Liver (tissue), 9 donors: Measurements from ENCODE around the gene CRACDL. TPM values are rescaled to one million over a fixed set of nuclear protein-coding genes. Genes with fewer than 3 reads are reported as not detected.
"Not testable (repeated sequence)": the region's sequence is repeated elsewhere in the genome, so short reads cannot be mapped to it uniquely, and the experiment has no call there.

Experiments used
- DNase-seq: peaks from one replicate; pipeline ENCODE4 v3.0.0-alpha.2; 2017; ENCODE audit warnings: low spot score
- H3K27ac ChIP-seq, 2 donors: one replicate each; pipeline ENCODE4 v1.7.0; 2013; ENCODE audit warnings: inconsistent platforms in 2 of 2, low read length in 2 of 2, control low read depth in 1 of 2, low read depth in 1 of 2, mild to moderate bottlenecking in 1 of 2
- H3K27me3 ChIP-seq, 4 donors: one replicate each; pipeline versions ENCODE4 v1.6.1 to v1.7.0; 2013; ENCODE audit warnings: low read length in 3 of 4, inconsistent platforms in 1 of 4, mild to moderate bottlenecking in 1 of 4, moderate library complexity in 1 of 4; ENCODE audit not compliant: control insufficient read depth in 4 of 4, insufficient read depth in 4 of 4
- H3K36me3 ChIP-seq, 4 donors: one replicate each; pipeline versions ENCODE4 v1.6.1 to v1.7.0; 2013; ENCODE audit warnings: low read length in 3 of 4, mild to moderate bottlenecking in 3 of 4, low read depth in 1 of 4, moderate library complexity in 1 of 4; ENCODE audit not compliant: control insufficient read depth in 4 of 4, insufficient read depth in 3 of 4
- H3K4me1 ChIP-seq, 4 donors: one replicate each; pipeline versions ENCODE4 v1.6.1 to v1.7.0; 2013; ENCODE audit warnings: low read length in 3 of 4, mild to moderate bottlenecking in 3 of 4, moderate library complexity in 1 of 4; ENCODE audit not compliant: control insufficient read depth in 4 of 4, insufficient read depth in 4 of 4
- H3K4me3 ChIP-seq, 3 donors: one replicate each; pipeline versions ENCODE4 v1.6.1 to v1.7.0; 2013; ENCODE audit warnings: low read length in 3 of 3, control low read depth in 1 of 3, low read depth in 1 of 3, mild to moderate bottlenecking in 1 of 3
- H3K9ac ChIP-seq, 2 donors: one replicate each; pipeline ENCODE4 v1.7.0; 2013; ENCODE audit warnings: low read length in 2 of 2, mild to moderate bottlenecking in 2 of 2, moderate library complexity in 2 of 2, control low read depth in 1 of 2, low read depth in 1 of 2
- H3K9me3 ChIP-seq, 4 donors: one replicate each; pipeline versions ENCODE4 v1.6.1 to v1.7.0; 2013; ENCODE audit warnings: low read length in 3 of 4; ENCODE audit not compliant: control insufficient read depth in 4 of 4
- ATF3 ChIP-seq: IDR thresholded peaks from 2 replicates; pipeline ENCODE4 v1.6.1; 2016; ENCODE audit warnings: antibody characterized with exemption
- CTCF ChIP-seq: fragments of 150-350 bp; IDR thresholded peaks from 2 replicates; pipeline ENCODE4 v1.5.1; 2017; ENCODE audit warnings: improper control_type of control experiment, low read depth, low read length; ENCODE audit not compliant: missing input control
- EGR1 ChIP-seq, 2 donors: IDR thresholded peaks; 2 replicates each; pipeline ENCODE4 v1.6.1; 2016 to 2018; ENCODE audit warnings: antibody characterized with exemption in 2 of 2, low read depth in 2 of 2
- FOXA2 ChIP-seq: IDR thresholded peaks from 2 replicates; pipeline ENCODE4 v1.6.1; 2016; ENCODE audit warnings: antibody characterized with exemption
- HNF4G ChIP-seq: IDR thresholded peaks from 2 replicates; pipeline ENCODE4 v1.6.1; 2016; ENCODE audit warnings: antibody characterized with exemption
- MAX ChIP-seq: IDR thresholded peaks from 2 replicates; pipeline ENCODE4 v1.6.1; 2016; ENCODE audit warnings: antibody characterized with exemption
- NR2F2 ChIP-seq: IDR thresholded peaks from 2 replicates; pipeline ENCODE4 v1.6.1; 2016; ENCODE audit warnings: antibody characterized with exemption
- RAD21 ChIP-seq, 2 donors: IDR thresholded peaks; 2 replicates each; pipeline ENCODE4 v1.6.1; 2016; ENCODE audit warnings: antibody characterized with exemption in 2 of 2, mild to moderate bottlenecking in 2 of 2
- REST ChIP-seq: IDR thresholded peaks from 2 replicates; pipeline ENCODE4 v1.6.1; 2016; ENCODE audit warnings: antibody characterized with exemption, mild to moderate bottlenecking
- RXRA ChIP-seq, 2 donors: IDR thresholded peaks; 2 replicates each; pipeline ENCODE4 v1.6.1; 2017 to 2018; ENCODE audit warnings: antibody characterized with exemption in 2 of 2, mild to moderate bottlenecking in 1 of 2
- TAF1 ChIP-seq: conservative IDR thresholded peaks from 2 replicates; pipeline ENCODE4 v1.6.1; 2016; ENCODE audit warnings: antibody characterized with exemption, mild to moderate bottlenecking
- YY1 ChIP-seq: IDR thresholded peaks from 2 replicates; pipeline ENCODE4 v1.6.1; 2016; ENCODE audit warnings: antibody characterized with exemption, mild to moderate bottlenecking
- ZBTB33 ChIP-seq: IDR thresholded peaks from 2 replicates; pipeline ENCODE4 v1.6.1; 2016; ENCODE audit warnings: antibody characterized with exemption
- WGBS: extraction: QIAGEN DNeasy Blood & Tissue Kit; methylation state at CpG from one replicate; pipeline ENCODE4 v1.1.7; 2013; 5-methylcytosine and 5-hydroxymethylcytosine counted together
- polyA plus RNA-seq, 2 donors: library from polyadenylated mRNA; stranded (reverse) in 1 of 2; unstranded in 1 of 2; fragments of 200-250 nt in 1 of 2; fragments of >200 nt in 1 of 2; fragmentation: Nextera tagmentation in 1 of 2; extraction: Ambion mirVana in 1 of 2; gene quantifications; one replicate each; pipeline versions ENCODE4 v1.2.1 to v1.2.3, GENCODE V29; 2013 to 2015
- total RNA-seq, 2 donors: library from RNA; depleted of rRNA; stranded (reverse); fragments of >200 nt; gene quantifications; one replicate each; pipeline ENCODE4 v1.2.3, GENCODE V29; 2014
- donor health status: healthy.
- donor health status: healthy.
- donor health status: healthy.
- donor health status: healthy.
- donor health status: healthy.

CRACDL gene
- total and polyA plus RNA-seq, 4 donors, result 0.13 to 0.46 (median 0.29) TPM

GRCh38 chr2:98899703-98900078 is 36.3 kb downstream of the CRACDL start:
- not testable (repeated sequence) for DNase-seq, H3K36me3 ChIP-seq, H3K4me3 ChIP-seq, H3K27ac ChIP-seq, H3K27me3 ChIP-seq, H3K9me3 ChIP-seq, H3K4me1 ChIP-seq, H3K9ac ChIP-seq
- 91% methylated on average over 2 of the region's 2 CpGs for WGBS

GRCh38 chr2:98899041-98899702 is 36.9 kb downstream of the CRACDL start:
- no peak overlapping the region for H3K27ac ChIP-seq
- no peak overlapping the region for H3K4me3 ChIP-seq
- no peaks in the 10 kb centered on the region for H3K9me3 ChIP-seq
- no peaks in the 10 kb centered on the region for H3K27me3 ChIP-seq
- WGBS, result 94% methylated on average over 5 of the region's 5 CpGs
- DNase-seq, result no peak
- H3K4me1 ChIP-seq, result no peaks in the 10 kb centered on the region
- H3K9ac ChIP-seq, result no peak overlapping the region
- TF ChIP-seq MAX (no peak), TAF1 (no peak), YY1 (no peak)
- no peaks in the 10 kb centered on the region for H3K36me3 ChIP-seq

GRCh38 chr2:98898423-98898841 is 37.6 kb downstream of the CRACDL start:
- no peak for TF ChIP-seq TAF1
- no peak for TF ChIP-seq MAX
- no peak for TF ChIP-seq RAD21 (IDR thresholded peaks at IDR 0.05)
- no peak for TF ChIP-seq CTCF
- TF ChIP-seq EGR1 (IDR thresholded peaks at IDR 0.05; ENCODE audit: low read depth in 2 of 2), result no peak
- TF ChIP-seq ZBTB33, result no peak
- no peak for TF ChIP-seq FOXA2
- TF ChIP-seq HNF4G, result no peak
- TF ChIP-seq RXRA (IDR thresholded peaks at IDR 0.05), result no peak
- no peak for TF ChIP-seq ATF3
- TF ChIP-seq NR2F2, result no peak
- no peak for TF ChIP-seq REST

More at GRCh38 chr2:98898423-98898841, 37.6 kb downstream of the CRACDL start:
- Histone ChIP-seq H3K27ac (no peak overlapping the region), H3K27me3 (no peaks in the 10 kb centered on the region), H3K9ac (no peak overlapping the region), H3K4me1 (no peaks in the 10 kb centered on the region), H3K36me3 (no peaks in the 10 kb centered on the region), H3K4me3 (no peak overlapping the region), H3K9me3 (no peaks in the 10 kb centered on the region)
- 93% methylated on average over 13 of the region's 13 CpGs for WGBS
- DNase-seq, result no peak
